CD14-positive monocyte (primary cell): ENCODE results near the gene ACSM2B. TPM values are rescaled to one million over a fixed set of nuclear protein-coding genes. Genes with fewer than 3 reads are reported as not detected.

Source experiments
- DNase-seq, 3 donors: peaks; one replicate each; pipeline ENCODE4 v3.0.0-alpha.2; 2011 to 2022
- H2AFZ ChIP-seq: 2 replicates; pipeline ENCODE4 v1.6.0; 2012; ENCODE audit warnings: mild to moderate bottlenecking, low read depth, low read length, inconsistent platforms; ENCODE audit not compliant: insufficient read depth, poor library complexity, severe bottlenecking
- H3K27ac ChIP-seq, 2 donors: 1 replicate in 1 of 2; 2 replicates in 1 of 2; pipeline ENCODE4 v1.5.1; 2012 to 2013; ENCODE audit warnings: low read length in 2 of 2, control low read depth in 1 of 2, inconsistent platforms in 1 of 2, low read depth in 1 of 2, mild to moderate bottlenecking in 1 of 2
- H3K27me3 ChIP-seq, 2 donors: one replicate each; pipeline versions ENCODE4 v1.6.0 to v1.6.1; 2011 to 2013; ENCODE audit warnings: low read length in 2 of 2; ENCODE audit not compliant: control insufficient read depth in 2 of 2, insufficient read depth in 2 of 2
- H3K36me3 ChIP-seq, 2 donors: replicated peaks in 1 of 2; 1 replicate in 1 of 2; 2 replicates in 1 of 2; pipeline versions ENCODE4 v1.5.1 to v1.6.1; 2012 to 2013; ENCODE audit warnings: low read length in 2 of 2, control low read depth in 1 of 2, inconsistent platforms in 1 of 2, mild to moderate bottlenecking in 1 of 2; ENCODE audit not compliant: insufficient read depth in 2 of 2, control insufficient read depth in 1 of 2
- H3K4me1 ChIP-seq, 2 donors: 1 replicate in 1 of 2; 2 replicates in 1 of 2; pipeline versions ENCODE4 v1.5.1 to v1.6.1; 2012 to 2013; ENCODE audit warnings: low read length in 2 of 2, control low read depth in 1 of 2, inconsistent platforms in 1 of 2, mild to moderate bottlenecking in 1 of 2, moderate library complexity in 1 of 2; ENCODE audit not compliant: insufficient read depth in 2 of 2, control insufficient read depth in 1 of 2
- H3K4me2 ChIP-seq: replicated peaks from 2 replicates; pipeline ENCODE3; 2012; ENCODE audit warnings: low read length, moderate library complexity, mild to moderate bottlenecking; ENCODE audit not compliant: poor library complexity, severe bottlenecking; ENCODE audit errors: extremely low read depth
- H3K4me3 ChIP-seq, 3 experiments: fragments of 200-600 bp in 1 of 3; sonication (generic) in 1 of 3; replicated peaks in 1 of 3; 1 replicate in 2 of 3; 2 replicates in 1 of 3; pipeline ENCODE4 v1.5.1; 2011 to 2013; ENCODE audit warnings: low read length in 3 of 3, mild to moderate bottlenecking in 3 of 3, control low read depth in 2 of 3, low read depth in 2 of 3, inconsistent platforms in 1 of 3, moderate library complexity in 1 of 3
- H3K79me2 ChIP-seq: 2 replicates; pipeline ENCODE4 v1.6.0; 2012; ENCODE audit warnings: mild to moderate bottlenecking, control low read depth, inconsistent platforms, low read length, moderate library complexity; ENCODE audit not compliant: insufficient read depth
- H3K9ac ChIP-seq: 2 replicates; pipeline ENCODE4 v1.6.0; 2017; ENCODE audit warnings: low read length, mild to moderate bottlenecking; ENCODE audit not compliant: insufficient read depth, poor library complexity, severe bottlenecking
- H3K9me3 ChIP-seq, 2 donors: replicated peaks in 1 of 2; 1 replicate in 1 of 2; 2 replicates in 1 of 2; pipeline versions ENCODE4 v1.5.1 to v1.6.1; 2012 to 2013; ENCODE audit warnings: low read length in 2 of 2, control low read depth in 1 of 2; ENCODE audit not compliant: control insufficient read depth in 1 of 2, insufficient read depth in 1 of 2
- H4K20me1 ChIP-seq: 2 replicates; pipeline ENCODE4 v1.6.0; 2012; ENCODE audit warnings: mild to moderate bottlenecking, low read length, control low read depth, moderate library complexity; ENCODE audit not compliant: insufficient read depth
- H3K27ac Mint-ChIP-seq, 7 donors: one replicate each; pipeline ENCODE4 v1.8.0; 2020; ENCODE audit warnings: mild to moderate bottlenecking in 7 of 7, mixed read lengths in 7 of 7, moderate library complexity in 6 of 7, inconsistent platforms in 2 of 7
- H3K27me3 Mint-ChIP-seq, 3 donors: one replicate each; pipeline ENCODE4 v1.8.0; 2021 to 2022; ENCODE audit warnings: low read depth in 3 of 3, mild to moderate bottlenecking in 3 of 3, mixed read lengths in 3 of 3, moderate library complexity in 3 of 3, inconsistent platforms in 1 of 3
- H3K36me3 Mint-ChIP-seq, 2 donors: one replicate each; pipeline ENCODE4 v1.8.0; 2020; ENCODE audit warnings: mixed read lengths in 2 of 2, inconsistent platforms in 1 of 2, mild to moderate bottlenecking in 1 of 2
- H3K4me1 Mint-ChIP-seq: one replicate; pipeline ENCODE4 v1.8.0; 2020; ENCODE audit warnings: mild to moderate bottlenecking, mixed read lengths
- H3K4me3 Mint-ChIP-seq, 2 donors: one replicate each; pipeline ENCODE4 v1.8.0; 2020; ENCODE audit warnings: mild to moderate bottlenecking in 2 of 2, mixed read lengths in 2 of 2, moderate library complexity in 1 of 2
- H3K9me3 Mint-ChIP-seq, 7 donors: one replicate each; pipeline ENCODE4 v1.8.0; 2020 to 2022; ENCODE audit warnings: mixed read lengths in 7 of 7, mild to moderate bottlenecking in 6 of 7, moderate library complexity in 6 of 7, inconsistent platforms in 2 of 7
- WGBS: methylation state at CpG from one replicate; pipeline ENCODE4 v1.1.5; 2013; ENCODE audit warnings: missing lambda C conversion rate; ENCODE audit not compliant: insufficient coverage; 5-methylcytosine and 5-hydroxymethylcytosine counted together
- intact Hi-C, 2 donors: fragments of 100-400 bp; cut with micrococcal nuclease; formaldehyde crosslinking; loops; one replicate each; pipeline versions ENCODE4 v1.15.0 to v1.15.1; 2023
- polyA plus RNA-seq, 3 donors: library from polyadenylated mRNA; depleted of rRNA in 1 of 3; unstranded in 2 of 3; stranded (reverse) in 1 of 3; fragments of 300-500 nt in 2 of 3; fragments of >200 nt in 1 of 3; fragmentation: Illumina TruSeq in 2 of 3; gene quantifications; 1 replicate in 2 of 3; 2 replicates in 1 of 3; pipeline ENCODE4 v1.2.3, GENCODE V29; 2012 to 2021
- TF ChIP-seq, protein P1 (sequence below): fragments of 200-600 bp; IDR thresholded peaks from one replicate; pipeline ENCODE4 v1.8.0; 2022; ENCODE audit warnings: antibody characterized with exemption, mild to moderate bottlenecking

ACSM2B gene
- polyA plus RNA-seq, 3 donors: not detected

DNA sequence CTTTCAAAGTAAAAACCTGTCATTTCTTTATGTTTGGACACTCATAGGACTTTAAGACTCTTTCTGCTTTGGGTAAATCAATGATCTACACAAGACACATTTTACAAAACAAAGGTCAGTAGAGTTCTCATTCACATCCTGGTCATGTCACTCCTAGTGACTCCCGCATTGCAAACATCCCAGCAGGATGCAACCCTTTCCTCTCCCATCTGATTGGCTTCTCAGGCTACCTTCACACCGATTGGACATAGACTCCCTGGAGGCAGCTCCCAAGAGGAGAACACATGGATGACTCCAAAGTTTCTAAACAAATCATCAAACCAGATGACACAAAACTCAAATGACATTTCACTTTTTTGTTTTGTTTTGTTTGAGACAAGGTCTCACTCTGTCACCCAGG, 43.8 kb upstream of the ACSM2B start:
- TF ChIP-seq, protein P1, sequence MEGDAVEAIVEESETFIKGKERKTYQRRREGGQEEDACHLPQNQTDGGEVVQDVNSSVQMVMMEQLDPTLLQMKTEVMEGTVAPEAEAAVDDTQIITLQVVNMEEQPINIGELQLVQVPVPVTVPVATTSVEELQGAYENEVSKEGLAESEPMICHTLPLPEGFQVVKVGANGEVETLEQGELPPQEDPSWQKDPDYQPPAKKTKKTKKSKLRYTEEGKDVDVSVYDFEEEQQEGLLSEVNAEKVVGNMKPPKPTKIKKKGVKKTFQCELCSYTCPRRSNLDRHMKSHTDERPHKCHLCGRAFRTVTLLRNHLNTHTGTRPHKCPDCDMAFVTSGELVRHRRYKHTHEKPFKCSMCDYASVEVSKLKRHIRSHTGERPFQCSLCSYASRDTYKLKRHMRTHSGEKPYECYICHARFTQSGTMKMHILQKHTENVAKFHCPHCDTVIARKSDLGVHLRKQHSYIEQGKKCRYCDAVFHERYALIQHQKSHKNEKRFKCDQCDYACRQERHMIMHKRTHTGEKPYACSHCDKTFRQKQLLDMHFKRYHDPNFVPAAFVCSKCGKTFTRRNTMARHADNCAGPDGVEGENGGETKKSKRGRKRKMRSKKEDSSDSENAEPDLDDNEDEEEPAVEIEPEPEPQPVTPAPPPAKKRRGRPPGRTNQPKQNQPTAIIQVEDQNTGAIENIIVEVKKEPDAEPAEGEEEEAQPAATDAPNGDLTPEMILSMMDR: no peak
- no peaks in the 10 kb centered on the region for H3K36me3 ChIP-seq
- H3K36me3 Mint-ChIP-seq: no peaks in the 10 kb centered on the region
- no peak overlapping the region for H3K4me3 Mint-ChIP-seq
- peaks cover 0 to 2% of the 10 kb centered on the region in 2 donors for H3K27me3 ChIP-seq
- no peak overlapping the region for H3K4me2 ChIP-seq
- no peak overlapping the region for H3K4me3 ChIP-seq
- WGBS: 83% methylated on average over 1 of the region's 2 CpGs
- H3K27ac ChIP-seq: no peak overlapping the region
- no peaks in the 10 kb centered on the region for H3K4me1 Mint-ChIP-seq
- H3K9me3 ChIP-seq: no peaks in the 10 kb centered on the region
- H3K4me1 ChIP-seq: no peaks in the 10 kb centered on the region
- H3K79me2 ChIP-seq: no peaks in the 10 kb centered on the region
- H3K27me3 Mint-ChIP-seq: peaks cover 2 to 7% (median 4%) of the 10 kb centered on the region in 3 donors
- H3K9me3 Mint-ChIP-seq: peaks cover 0 to 2% (median 0%) of the 10 kb centered on the region in 7 donors
- intact Hi-C loops: no loop called here
- no peaks in the 10 kb centered on the region for H4K20me1 ChIP-seq
- DNase-seq: no peak
- H3K9ac ChIP-seq: no peak overlapping the region
- no peak overlapping the region for H3K27ac Mint-ChIP-seq
- no peak overlapping the region for H2AFZ ChIP-seq

DNA sequence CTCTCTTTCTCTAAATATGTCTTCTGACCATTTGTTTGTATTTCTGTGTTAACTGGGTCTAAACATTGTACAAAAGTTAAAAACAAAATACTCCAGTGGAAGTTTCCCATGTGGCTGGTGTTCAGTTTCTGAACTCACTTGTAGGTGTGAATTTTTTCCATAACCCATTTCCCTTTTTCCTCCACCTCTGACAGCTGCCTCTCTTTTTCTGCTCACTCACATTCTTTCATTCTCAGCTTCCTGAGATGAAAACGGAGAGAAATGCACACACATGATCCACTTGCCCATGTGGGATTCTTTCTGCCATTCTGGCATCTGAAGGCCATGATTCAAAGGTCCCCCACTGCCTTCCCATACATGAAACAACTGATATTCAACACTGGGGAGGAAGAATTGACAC, 41.1 kb upstream of the ACSM2B start:
- H4K20me1 ChIP-seq: no peaks in the 10 kb centered on the region
- H3K36me3 Mint-ChIP-seq: no peaks in the 10 kb centered on the region
- intact Hi-C loops: no loop called here
- no peak overlapping the region for H3K4me2 ChIP-seq
- H3K27me3 ChIP-seq: peaks cover 0 to 2% of the 10 kb centered on the region in 2 donors
- H3K4me3 ChIP-seq: no peak overlapping the region
- H2AFZ ChIP-seq: no peak overlapping the region
- H3K27me3 Mint-ChIP-seq: peaks cover 14 to 22% (median 16%) of the 10 kb centered on the region in 3 donors
- no peak overlapping the region for H3K9ac ChIP-seq
- no peak for DNase-seq
- no peaks in the 10 kb centered on the region for H3K9me3 ChIP-seq
- no peaks in the 10 kb centered on the region for H3K36me3 ChIP-seq
- no peaks in the 10 kb centered on the region for H3K4me1 Mint-ChIP-seq
- H3K79me2 ChIP-seq: no peaks in the 10 kb centered on the region
- no peaks in the 10 kb centered on the region for H3K9me3 Mint-ChIP-seq
- no peak overlapping the region for H3K27ac ChIP-seq
- no peak overlapping the region for H3K27ac Mint-ChIP-seq
- 50% methylated on average over 1 of the region's 1 CpG for WGBS
- TF ChIP-seq, protein P1: no peak
- H3K4me3 Mint-ChIP-seq: no peak overlapping the region
- no peaks in the 10 kb centered on the region for H3K4me1 ChIP-seq
